ENCODE data around the gene SRD5A3. TPM values are rescaled to one million over a fixed set of nuclear protein-coding genes. Genes with fewer than 3 reads are reported as not detected.

Gene SRD5A3
- total and polyA plus RNA-seq, 10 donors, result 2.8 to 11.1 (median 5.9) TPM

GRCh38 chr4:55314141-55314820 is 31.8 kb upstream of the SRD5A3 start:
- DNase-seq, result no peak
- Histone ChIP-seq H3K27me3 (replicated peaks in 1 of 7) (peaks cover 0 to 8% (median 0%) of the 10 kb centered on the region in 7 donors), H3K36me3 (no peaks in the 10 kb centered on the region), H3K27ac (no peak overlapping the region), H3K9me3 (no peaks in the 10 kb centered on the region), H3K4me3 (no peak overlapping the region), H3K4me1 (no peaks in the 10 kb centered on the region)
- WGBS, 5 donors, result 68 to 83% (median 76%) methylated on average over 4 of the region's 4 CpGs
- intact Hi-C loops (cut with DNase I; ENCODE audit: low total_unique reads), result no loop called here
- TF ChIP-seq POLR2AphosphoS5 (IDR thresholded peaks at IDR 0.05) (no peak), POLR2A (IDR thresholded peaks at IDR 0.05) (no peak), CTCF (IDR thresholded peaks at IDR 0.05 in 8 of 11, conservative IDR thresholded peaks at IDR 0.05 in 3 of 11) (no peak)

GRCh38 chr4:55318175-55319129 is 27.6 kb upstream of the SRD5A3 start:
- TF ChIP-seq CTCF (IDR thresholded peaks at IDR 0.05 in 8 of 11, conservative IDR thresholded peaks at IDR 0.05 in 3 of 11), result no peak
- TF ChIP-seq POLR2A (IDR thresholded peaks at IDR 0.05), result no peak
- TF ChIP-seq POLR2AphosphoS5 (IDR thresholded peaks at IDR 0.05), result no peak
- no peaks in the 10 kb centered on the region for H3K9me3 ChIP-seq
- no peaks in the 10 kb centered on the region for H3K4me1 ChIP-seq
- WGBS, 5 donors, result 47 to 58% (median 56%) methylated on average over 5 of the region's 5 CpGs
- no peak overlapping the region for H3K4me3 ChIP-seq
- DNase-seq, result no peak
- intact Hi-C loops (cut with DNase I; ENCODE audit: low total_unique reads), result no loop called here
- no peak overlapping the region for H3K27ac ChIP-seq
- peaks cover 0 to 8% (median 0%) of the 10 kb centered on the region in 7 donors for H3K27me3 ChIP-seq (replicated peaks in 1 of 7)
- no peaks in the 10 kb centered on the region for H3K36me3 ChIP-seq

GRCh38 chr4:55321707-55322264 is 24.3 kb upstream of the SRD5A3 start:
- 28 to 30% (median 29%) methylated on average over 8 of the region's 8 CpGs for WGBS, 5 donors
- no peak for DNase-seq
- intact Hi-C loops (cut with DNase I; ENCODE audit: low total_unique reads), result loop anchor here (10.0 kb wide), 2 partner anchors 137 to 347 kb away; no protein-coding TSS in a partner anchor

More at GRCh38 chr4:55321707-55322264, 24.3 kb upstream of the SRD5A3 start:
- TF ChIP-seq CTCF (IDR thresholded peaks at IDR 0.05 in 8 of 11, conservative IDR thresholded peaks at IDR 0.05 in 3 of 11) (peak in 7 of 11 experiments; percentile 28 to 54 (median 43)), POLR2AphosphoS5 (IDR thresholded peaks at IDR 0.05) (no peak), POLR2A (IDR thresholded peaks at IDR 0.05) (no peak)
- Histone ChIP-seq H3K27ac (no peak overlapping the region), H3K27me3 (replicated peaks in 1 of 7) (no peaks in the 10 kb centered on the region), H3K4me1 (no peaks in the 10 kb centered on the region), H3K36me3 (no peaks in the 10 kb centered on the region), H3K9me3 (no peaks in the 10 kb centered on the region), H3K4me3 (no peak overlapping the region)

Data from spleen (tissue), 11 donors.